NK-92 (cell line): ENCODE data around the gene VSIG10L2.

Experiments used
- DNase-seq: peaks from one replicate; lab custom pipeline; 2025; ENCODE audit not compliant: unreplicated experiment; lab: John Stamatoyannopoulos, UW

Gene VSIG10L2

DNA sequence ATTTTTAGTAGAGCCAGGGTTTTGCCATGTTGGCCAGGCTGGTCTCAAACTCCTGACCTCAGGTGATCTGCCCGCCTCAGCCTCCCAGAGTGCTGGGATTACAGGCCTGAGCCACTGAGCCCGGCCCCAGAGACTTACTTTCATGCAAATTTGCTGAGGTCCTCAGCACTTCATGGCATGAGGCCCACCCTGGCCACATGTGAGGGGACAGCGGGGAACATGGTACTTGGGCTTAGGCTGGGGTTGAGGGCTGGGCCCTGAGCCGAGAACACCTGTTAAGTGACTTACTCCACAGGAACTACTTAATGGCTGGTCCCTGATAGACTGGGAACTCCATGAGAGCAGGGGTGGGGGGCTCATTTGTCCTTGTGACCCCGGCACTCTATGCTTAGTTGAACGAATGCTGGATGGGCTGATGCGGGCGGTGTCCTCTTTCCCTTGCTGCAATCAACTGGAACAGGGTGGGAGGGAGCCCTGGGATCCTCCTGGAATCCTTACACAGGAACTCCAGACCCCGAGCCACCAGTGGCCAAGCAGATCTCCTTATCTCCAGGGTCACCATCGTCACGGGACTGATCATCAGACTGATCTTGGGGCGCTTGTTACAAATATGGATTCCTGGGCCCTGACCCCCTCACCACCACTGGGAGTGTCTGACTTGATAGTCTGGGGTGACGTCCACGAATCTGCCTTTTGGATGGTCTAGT lies 1.0 kb downstream of the VSIG10L2 start:
- DNase-seq = no peak

DNA sequence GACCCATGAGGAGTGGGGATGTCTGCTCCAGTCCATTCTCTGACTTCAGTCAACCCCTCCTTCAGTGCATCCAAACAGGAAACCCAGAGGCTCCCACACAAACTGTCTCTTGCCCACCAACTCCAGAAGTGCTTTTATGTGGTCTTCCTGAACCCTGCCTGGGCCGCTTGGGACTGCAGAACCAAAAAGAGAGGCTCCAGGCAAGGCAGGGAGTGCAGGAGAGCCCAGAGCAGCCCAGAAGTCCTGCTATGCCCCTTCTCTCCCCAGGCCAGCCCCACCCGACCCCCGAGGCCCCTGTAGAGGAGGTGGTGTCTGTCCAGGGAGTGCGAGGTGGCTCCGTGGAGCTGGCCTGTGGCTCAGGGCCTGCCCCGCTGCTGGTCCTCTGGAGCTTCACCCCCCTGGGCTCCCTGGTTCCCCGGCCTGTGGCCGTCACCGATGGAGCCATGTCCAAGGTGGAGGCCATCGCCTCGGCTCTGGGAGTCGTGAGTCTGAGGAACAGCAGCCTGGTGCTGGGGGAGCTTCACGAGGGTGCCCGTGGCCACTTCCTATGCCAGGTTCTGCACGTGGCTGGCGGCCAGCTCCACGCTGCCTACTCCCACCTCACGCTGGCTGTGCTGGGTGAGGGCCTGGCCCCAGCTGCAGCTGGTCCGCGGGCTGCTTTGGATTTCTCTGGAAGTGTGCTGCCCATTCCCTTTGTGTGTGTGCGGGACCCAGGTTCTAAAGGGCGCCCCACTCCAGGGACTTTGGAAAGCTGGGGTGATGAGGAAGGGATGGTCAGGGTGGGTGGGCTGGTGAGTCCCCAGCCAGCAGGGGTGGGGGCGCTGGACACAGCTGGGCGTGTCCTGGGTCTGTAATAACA lies 1.8 kb downstream of the VSIG10L2 start:
- DNase-seq = no peak

DNA sequence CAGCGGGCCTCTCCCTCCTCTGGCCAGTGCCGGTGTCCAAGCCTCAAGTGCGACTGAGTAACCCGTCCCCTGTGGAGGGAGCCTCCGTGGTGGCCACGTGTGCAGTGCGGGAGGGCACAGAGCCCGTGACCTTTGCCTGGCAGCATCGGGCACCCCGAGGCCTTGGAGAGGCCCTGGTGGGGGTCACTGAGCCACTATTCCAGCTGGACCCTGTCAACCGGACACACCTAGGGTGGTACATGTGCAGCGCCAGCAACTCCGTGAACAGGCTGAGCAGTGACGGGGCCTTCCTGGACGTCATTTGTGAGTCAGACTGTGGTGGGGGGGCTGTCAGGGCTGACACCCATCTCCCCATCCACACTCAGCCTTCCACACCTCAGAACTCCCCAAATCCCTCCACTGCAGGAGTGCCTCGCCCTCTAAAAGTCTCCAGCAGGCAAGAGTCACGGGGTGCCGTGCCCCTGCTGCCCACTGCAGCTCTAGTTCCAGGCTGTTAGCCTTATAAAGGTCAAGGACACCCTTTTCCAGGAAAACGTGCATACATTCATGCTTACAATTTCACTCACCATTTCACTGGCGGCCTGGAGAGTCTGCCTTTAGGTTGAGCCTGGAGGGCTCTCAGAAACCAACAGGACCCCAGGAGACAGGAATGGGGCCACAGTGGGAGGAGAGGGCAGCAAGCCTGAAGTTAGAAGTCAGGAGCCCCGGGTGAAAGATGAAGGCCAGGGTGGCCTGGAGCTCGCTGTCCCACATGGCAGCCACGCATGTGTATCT lies 2.6 kb downstream of the VSIG10L2 start:
- DNase-seq = no peak

DNA sequence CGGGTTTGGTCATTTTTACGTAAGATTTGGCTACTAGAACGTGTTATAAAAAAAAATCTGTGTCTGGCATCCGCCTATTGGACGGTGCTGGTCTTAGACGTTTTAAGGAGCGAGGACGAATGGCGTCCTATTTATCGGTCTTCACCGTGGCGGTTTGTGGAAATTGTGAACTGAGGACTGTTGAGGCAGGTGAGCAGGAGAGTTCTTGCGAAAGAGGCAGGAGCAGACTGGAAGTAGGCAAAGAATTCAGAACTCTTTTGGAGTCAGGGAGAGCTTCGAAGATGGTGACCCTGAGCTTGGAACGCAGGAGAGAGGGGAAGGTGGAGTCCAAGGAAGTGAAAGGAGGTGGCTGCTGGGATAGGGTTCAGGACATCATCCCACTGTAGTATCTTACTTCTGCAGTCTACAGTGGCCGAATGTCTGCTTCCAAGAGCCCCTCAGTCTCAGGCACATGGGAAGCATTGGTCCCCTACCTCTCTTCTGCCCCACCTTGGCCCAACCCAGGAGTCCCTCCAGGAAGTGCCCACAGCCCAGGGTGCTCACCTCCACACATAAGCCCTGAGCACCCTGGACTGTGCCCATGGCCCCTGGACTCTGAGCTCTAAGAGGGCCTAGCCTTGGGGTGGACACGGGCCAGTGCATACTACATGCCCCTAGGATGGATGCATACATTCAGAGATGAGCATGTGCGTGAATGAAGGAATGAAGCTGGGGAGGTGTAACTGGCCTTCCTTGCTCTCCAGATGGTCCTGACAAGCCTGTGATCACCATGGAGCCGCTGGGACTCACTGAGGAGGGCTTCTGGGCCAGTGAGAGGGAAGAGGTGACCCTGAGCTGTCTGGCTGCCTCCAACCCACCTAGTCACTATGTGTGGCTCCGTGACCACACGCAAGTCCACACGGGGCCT lies 3.7 kb downstream of the VSIG10L2 start:
- no peak for DNase-seq

DNA sequence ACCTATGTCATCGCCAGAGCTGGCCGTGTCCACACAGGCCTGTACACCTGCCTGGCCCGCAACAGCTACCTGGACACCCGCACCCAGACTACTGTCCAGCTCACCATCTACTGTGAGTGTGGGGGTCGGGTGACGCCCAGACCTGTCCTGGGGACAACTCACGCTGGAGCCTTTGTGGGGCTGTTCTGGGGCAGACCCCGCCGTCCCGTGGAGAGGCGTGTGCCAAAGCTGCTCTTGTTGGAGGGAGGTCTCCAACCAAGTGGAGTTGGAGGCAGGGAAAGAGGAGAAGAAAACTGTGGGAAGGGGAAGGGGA lies 4.3 kb downstream of the VSIG10L2 start:
- DNase-seq = no peak

DNA sequence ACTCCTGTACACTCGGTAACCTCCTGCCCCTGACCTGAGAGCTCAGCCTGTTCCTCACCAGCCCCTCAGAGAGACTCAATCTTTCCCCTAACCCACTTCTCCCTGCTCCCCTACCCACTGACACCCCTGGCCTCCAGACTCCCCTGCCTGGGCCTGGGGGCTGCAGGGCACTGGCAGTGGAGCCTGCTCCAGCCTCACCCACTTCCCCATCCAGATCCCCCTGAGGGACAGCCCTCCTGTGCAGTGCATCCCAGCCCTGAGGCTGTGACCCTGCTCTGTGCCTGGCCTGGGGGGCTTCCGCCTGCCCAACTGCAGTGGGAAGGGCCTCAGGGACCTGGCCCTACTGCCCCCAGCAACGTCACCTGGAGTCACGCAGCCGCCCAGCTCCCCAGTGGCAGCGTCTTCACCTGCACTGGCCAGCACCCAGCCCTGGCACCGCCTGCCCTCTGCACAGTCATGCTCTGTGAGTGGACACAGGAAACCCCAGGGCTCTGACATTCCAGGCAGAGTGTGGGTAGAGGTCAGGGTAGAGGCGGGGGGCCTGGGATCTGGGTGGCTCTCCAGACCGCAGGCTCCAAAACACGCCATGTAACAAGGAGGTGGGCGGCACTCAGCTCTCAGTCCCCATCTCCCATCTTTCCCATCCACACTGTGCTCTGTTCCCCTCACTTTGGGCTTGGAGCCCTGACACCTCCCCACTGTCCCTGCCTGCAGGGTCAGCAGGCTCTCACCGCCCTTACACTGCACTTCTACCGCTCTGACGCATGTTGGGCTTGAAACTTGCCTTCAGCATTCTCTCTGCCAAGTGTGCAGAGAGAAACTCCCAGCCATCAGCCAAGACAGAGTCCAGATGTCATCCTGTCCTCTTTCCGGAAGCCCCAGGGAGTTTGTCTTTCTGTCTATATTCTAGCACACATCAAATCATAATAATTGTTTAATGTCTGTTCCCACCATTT lies 5.1 kb downstream of the VSIG10L2 start:
- DNase-seq = no peak

DNA sequence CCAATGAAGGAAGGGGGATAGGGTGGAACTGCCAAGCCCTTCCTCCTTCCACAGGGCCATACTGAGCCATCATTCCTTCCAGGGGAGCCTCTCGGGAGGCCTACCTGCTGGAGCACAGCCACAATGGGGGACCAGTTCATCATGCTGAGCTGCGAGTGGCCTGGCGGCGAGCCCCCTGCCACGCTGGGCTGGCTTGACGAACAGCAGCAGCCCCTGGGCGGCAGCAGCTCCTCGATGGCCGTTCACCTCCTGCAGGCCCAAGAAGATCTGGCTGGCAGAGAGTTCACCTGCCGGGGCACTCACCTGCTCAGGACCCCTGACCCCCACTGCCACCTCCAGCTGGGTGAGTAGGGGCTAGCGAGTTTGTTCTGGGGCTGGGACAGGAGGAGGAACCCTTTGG lies 5.9 kb downstream of the VSIG10L2 start:
- no peak for DNase-seq

DNA sequence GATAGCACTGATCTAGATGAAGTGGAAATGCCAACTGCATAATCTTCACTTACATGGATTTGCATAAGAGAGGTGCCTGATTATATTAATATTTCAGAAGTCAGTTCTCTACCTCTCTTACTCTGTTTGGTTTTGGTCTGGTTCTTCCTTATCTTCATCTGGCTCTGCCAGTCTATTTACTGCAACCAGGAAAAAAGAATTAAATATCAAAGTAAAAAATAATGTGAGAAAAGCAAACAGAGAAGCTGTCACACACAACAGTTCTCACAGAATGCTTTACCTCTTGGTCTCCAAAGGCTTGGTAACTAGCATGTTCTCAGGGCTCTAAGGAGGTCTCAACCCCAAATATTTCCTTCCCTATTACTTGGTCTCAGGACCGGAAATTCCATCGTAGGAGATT lies 6.7 kb downstream of the VSIG10L2 start:
- no peak for DNase-seq

DNA sequence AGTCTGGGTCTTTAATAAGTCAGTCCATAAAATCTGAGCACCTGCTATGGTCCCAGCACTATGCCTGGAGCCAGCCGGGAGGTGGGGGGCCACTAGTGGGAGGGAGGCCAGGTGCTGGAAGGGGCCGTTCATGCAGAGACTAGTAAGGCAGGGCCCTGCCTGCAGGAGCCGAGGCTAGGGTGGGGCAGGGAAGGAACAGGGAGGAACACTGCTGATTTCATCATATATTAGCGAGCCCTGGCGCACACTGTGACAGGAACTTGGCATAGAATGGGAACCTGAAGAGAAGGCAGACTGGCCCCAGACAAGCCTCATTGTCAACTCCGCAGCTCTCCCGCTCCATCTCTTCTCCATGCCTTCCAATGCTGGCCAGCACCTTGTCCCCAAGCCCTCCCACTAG lies 7.1 kb downstream of the VSIG10L2 start:
- no peak for DNase-seq

DNA sequence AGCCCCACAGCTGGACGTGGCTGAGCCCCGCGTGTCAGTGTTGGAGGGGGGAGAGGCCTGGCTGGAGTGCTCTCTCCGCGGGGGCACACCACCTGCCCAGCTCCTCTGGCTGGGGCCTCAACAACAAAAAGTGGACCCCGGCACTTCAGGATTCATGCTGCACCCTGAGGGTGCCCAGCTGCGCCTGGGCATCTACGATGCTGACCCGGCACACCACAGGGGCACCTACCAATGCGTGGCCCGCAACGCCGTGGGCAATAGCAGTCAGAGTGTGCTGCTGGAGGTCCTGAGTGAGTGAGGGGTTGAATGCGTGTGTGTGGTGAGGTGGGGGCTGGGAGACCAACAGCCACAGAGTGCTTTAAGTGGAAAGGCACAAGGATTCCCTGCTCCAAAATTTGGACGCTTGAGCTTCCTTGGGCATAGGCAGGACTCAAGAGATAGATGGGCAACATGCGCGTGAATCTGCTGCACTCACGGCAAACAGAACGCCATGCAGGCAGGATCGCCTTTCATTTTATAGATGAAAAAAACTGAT lies 7.6 kb downstream of the VSIG10L2 start:
- no peak for DNase-seq

DNA sequence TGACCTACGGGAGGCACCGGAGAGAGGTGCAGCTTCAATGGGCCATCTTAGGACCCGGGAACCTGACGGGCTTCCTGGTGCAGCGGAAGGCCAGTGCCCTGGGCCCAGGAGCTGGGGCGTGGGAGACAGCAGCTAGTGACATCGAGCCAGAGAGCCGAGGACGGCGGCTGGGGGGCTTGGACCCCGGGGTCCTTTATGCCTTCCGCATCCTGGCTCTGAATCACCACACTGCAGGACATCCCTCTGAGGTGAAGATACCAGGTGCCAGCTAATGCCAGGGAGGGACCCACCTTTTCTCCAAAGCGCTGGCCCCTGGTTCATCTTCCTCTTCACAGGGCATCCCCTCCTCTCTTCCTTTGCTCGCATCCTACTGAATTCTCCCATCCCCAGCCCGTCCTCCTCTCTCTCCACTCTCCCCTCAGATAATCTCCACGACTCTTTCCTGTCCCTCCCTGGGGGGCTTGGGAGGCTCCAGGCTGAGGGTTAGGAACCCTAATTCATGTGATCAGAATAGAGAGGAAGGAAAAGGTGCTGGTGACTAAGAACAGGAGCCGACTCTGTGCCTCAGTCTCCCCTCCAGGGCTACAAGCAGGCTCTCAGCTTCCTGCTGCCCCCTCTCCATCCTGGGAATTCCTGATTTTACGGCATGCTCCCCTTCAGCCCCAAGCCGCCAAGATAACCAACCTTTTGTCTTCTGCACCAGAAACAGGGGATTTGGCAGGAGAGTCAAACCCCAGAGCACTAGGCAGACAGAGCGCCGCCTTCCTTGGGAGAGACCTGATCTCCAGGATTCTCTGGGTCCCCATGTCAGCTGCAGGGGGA lies 8.5 kb downstream of the VSIG10L2 start:
- DNase-seq = no peak

DNA sequence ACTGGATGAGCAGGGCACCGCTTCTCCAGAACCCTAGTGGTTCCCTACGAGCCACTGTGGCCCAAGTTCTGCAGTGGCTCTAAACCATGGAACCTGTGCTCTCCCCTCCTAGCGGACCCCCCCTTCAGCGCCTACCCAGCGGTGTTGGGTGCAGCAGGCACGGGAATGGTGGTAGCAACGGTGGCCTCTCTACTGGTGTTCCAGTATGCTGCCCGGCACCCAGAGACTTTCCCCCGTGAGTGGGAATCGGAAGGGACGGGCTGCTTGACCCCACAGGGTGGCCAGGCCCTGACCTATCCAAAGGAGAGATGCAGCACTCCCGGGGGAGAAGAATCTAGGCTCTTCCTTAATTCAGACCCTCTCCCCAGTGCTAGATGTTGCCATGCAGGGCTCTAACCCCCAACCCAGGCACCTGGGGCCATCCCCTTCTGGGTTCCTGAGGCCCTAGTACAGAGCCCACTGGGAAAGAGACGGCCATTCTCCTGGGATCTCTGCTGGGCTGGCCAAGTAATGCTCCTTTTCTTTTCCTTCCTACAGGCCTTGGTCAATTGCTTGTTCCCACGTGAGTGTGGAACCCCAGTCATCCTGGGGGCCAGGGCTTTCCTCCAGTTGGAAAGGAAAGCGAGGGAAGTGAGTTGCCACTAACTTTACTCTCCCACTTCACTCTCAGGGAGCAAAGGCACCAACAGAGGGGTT lies 9.2 kb downstream of the VSIG10L2 start:
- no peak for DNase-seq

DNA sequence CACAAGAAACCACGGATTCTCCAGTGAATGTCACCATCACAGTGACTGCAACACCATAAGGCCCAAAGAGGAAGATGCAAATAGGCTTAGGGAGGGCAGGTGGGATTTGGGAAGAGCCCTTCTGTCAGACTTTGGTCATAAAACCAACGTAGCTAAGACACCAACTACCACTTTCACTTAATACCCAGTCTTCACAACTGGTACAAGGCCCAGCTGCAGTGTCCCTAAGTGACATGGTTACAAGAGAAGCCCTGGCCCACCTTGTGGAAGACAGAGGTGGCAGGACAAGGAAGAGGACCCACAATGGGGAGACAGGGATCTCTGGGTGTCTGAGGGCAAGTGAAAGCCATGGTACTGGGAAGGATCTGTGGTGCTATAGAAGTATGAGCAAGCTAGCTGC lies 10.0 kb downstream of the VSIG10L2 start:
- DNase-seq = no peak

DNA sequence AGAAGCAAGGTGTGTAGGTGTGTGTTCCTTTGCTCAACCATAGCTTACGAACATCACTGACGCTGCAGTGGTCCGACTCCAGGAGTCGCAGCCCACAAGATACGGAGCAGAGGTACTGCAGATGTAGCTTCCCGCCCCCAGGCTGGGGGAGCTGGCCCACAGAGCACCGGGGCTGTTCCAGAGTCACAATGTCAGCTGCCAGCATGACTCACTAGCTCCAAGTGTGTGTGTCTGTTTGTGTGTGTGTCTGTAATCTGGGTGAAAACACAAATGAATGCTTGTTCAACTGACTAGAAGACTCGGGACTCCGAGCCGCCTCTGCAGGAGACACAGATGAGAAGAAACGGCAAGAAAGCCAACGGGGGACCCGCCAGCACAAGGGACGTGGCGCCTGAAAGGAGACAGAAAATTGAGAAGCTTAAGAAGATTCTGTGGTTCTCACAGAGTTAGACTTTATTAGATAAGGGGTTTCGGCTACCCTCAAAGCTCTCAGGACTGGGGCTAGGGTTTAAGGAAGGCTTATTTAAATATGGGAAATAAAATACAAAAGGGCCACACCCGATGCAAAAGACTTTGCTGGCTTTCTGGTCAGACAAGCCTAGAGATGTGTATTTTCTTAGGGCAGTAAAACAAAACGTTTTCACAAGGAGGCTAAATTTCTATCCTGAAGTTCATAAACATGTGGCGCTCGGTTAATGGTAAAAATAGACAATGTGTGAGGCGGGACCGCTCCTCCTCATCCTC lies 10.7 kb downstream of the VSIG10L2 start:
- no peak for DNase-seq

DNA sequence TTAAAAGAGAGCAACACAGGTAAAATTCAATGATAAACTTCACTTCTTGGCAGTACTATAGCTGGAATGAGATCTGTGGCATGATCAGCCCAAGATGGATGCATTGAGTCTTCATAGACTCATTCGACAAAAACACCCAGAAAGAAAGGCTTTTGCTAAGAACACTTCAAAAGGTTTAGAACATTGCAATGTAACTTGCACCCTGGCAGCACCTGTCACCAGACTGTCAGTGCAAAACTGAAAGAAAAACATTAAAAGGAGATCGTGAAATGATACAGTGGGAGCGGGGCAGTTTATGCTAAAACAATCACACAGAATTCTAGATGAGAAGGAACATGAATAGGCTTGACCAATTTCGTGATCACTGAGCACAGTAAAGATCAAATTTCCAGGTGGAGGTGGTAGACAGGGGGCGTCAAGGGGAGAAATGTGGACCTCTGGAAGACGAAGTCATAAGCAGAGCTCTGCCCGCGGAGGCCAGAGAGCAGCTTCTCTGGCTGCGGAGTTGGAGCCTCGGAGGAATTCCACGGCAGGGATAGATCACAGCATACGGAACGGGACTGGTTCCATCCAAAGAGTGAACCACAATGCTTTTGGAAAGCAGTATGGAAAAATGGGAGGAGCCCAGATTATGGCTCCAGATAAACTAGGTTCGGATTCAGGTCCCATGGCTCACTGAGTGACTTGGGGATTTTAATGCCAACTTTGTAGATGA lies 11.9 kb downstream of the VSIG10L2 start:
- no peak for DNase-seq

DNA sequence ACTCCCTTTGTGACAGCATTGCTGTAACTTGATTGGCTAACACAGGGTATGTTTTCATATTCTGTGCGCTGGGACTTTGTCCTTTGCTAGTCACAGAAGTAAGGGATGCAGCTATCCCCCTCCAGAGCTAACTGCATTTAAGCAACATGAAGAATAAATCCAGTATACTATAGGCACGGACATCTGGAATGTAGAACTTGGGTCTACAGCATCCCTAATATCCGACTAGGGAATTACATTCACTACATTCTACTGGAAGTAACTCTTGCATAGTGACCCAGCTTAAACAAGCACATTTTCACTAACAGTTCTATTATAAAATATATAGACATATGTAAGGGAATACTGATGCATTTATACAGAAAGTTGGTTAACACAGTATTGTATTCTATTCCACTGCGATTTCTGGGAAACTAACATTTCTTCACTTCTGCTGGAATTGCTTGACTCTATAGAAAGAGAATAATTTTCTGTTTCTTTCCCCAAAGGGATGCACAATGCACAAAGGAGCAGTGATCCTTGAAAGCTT lies 13.1 kb downstream of the VSIG10L2 start:
- DNase-seq = no peak
